NCI-H2107 treated with DMSO at 0.1 percent for 48 hours (cell line): ENCODE data around the gene ERN1.

ENCODE experiments used
- DNase-seq: peaks from one replicate; lab custom pipeline; 2025; ENCODE audit not compliant: unreplicated experiment; lab: John Stamatoyannopoulos, UW

ERN1 gene

DNA sequence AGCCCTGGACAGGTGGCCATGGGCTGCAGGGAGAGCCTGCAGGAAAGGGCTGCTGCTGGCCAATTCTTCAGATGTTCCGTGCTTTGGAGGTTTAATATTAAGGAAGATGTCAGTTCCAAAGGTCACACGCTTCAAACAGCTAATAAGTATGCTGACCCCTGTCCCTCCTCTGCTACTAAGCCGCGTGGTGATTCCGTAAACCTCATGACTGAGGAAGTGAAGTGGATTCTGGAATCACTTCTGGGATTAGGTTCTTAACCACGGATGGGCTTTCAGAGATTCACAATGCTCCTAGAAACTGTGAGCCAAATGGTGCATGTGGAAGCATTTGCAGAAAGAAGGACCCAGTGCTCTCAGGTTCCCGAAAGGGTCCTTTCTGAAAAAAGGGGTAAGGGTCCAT, 28.5 kb upstream of the ERN1 start:
- no peak for DNase-seq

- no peak for DNase-seq
These were observed 27.8 kb upstream of the ERN1 start for GRCh38 chr17:64157669-64158180.

GRCh38 chr17:64156670-64157069, 26.7 kb upstream of the ERN1 start:
- DNase-seq = no peak

- DNase-seq = no peak
These were observed 26.0 kb upstream of the ERN1 start for GRCh38 chr17:64155751-64156544.

DNA sequence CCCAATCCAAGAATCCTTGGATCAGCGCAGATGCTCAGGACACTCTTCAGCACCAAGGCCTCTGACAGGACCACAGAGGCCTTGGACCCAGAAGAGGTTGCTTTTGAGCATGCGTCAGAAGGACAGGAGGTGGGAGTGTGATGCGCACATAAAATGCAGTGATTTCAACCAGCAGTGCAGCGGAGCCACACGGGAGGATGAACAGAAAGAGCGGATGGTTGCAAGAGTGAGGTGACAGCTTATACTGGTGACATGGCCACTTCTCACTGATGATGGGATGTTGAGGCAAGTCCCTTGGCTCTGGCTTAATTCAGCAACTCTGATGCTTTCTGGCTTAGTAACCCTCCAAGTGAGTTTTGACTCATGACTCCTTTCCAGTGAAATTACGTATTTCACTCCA, 25.2 kb upstream of the ERN1 start:
- no peak for DNase-seq

GRCh38 chr17:64154717-64155116, 24.8 kb upstream of the ERN1 start:
- DNase-seq = no peak

DNA sequence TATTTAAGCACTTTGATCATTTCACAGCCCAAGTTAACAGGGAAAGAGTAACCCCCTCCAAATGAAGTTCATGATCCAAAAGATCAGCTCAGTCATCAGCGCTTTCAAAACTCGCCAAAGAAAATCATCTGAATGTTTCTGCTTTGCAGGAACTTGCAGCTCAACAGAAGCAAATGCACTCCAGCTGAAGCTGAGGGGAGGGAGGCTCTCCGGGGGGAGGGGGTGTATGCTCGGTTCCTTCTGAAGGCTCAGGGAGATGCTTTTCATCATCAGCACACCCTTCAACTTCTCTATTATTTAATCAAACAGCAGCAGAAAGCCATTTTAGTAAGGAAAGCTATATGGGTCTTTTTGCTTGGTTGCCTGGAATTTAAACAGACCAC, 24.4 kb upstream of the ERN1 start:
- DNase-seq = no peak

- no peak for DNase-seq
These were observed 23.8 kb upstream of the ERN1 start for GRCh38 chr17:64153565-64154312.

GRCh38 chr17:64152428-64153125, 22.6 kb upstream of the ERN1 start:
- no peak for DNase-seq

DNA sequence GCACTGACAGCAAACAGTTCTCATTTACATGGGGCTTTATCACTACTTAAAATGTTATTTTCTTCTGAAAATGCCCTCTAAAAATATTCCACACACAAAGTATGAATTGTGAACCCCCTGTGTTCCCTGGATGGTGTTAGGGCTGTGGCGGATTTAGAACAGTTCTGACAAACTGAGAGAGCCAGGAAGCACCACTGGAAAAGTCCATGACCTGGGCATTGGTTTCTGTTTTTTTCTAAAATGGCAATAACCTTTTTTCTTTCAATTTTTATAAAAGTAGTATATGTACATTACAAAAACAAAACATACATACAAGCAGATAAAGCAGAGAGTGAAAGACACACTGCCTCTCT, 21.0 kb upstream of the ERN1 start:
- DNase-seq = no peak

- no peak for DNase-seq
These were observed 20.5 kb upstream of the ERN1 start for GRCh38 chr17:64150237-64151015.

DNA sequence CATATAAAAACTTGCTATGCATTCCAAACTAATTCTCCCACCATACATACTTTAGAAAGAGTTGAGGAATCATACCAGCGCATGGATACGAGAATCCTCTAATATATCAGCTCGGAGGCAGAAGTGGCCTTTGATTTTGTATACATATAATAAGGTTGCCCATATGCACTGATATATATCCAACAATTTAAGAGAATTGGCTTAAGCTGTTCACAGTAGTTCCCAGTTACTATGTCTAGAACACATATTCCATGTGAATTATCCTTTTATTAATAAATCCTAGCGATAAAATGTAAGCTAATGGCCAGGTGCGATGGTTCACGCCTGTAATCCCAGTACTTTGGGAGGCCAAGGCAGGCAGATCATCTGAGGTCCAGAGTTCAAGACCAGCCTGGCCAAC, 19.3 kb upstream of the ERN1 start:
- no peak for DNase-seq

DNA sequence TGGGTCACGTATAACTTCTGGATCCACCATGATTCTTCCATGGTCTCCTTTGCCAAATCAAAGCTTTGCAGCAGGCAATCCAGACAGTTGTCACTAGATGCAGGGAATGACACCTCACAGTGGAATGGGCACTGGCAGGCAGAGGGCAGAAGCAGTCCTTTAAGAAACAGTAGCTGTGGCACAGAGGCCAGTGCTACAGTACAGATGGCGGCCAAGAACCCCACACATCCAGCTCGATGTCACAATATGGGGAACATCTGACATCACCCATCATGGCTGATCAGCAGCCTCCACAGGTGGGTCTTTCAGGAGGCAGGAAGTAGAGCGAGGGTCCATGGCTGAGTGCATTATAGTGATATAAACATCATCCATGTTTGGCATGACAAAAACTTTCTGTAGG, 18.8 kb upstream of the ERN1 start:
- peak; percentile 23 for DNase-seq

DNA sequence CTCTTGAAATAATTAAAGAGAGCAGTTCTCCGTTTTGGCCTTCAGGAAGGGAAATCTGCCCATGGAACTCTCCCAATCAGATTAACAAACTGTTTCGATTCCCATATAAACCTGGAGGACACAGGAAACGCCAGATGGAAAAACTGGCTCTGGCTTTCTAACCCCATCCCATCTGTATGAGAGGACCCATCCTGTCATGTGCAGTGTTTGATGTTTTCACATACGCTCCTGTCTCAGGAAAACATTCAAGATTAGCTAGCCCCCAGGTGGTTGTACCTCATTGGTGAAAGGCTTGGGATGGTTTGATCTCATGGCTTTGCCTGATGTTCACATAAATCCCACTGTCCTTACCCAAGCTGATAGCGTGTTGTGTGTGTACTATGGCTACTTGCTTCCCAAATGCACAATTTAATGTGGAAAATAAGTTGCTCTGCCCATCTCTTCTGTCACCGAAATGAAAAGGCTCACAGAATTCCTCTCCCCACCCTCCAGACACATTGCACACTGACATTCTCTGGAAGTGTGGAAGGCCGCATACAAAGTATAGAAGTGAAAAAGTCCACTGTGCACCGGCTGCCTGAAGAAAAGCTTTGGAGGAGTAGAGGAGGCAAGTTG, 18.2 kb upstream of the ERN1 start:
- no peak for DNase-seq

GRCh38 chr17:64147110-64148016, 17.4 kb upstream of the ERN1 start:
- DNase-seq = no peak

- no peak for DNase-seq
These were observed 16.6 kb upstream of the ERN1 start for GRCh38 chr17:64146418-64147109.

DNA sequence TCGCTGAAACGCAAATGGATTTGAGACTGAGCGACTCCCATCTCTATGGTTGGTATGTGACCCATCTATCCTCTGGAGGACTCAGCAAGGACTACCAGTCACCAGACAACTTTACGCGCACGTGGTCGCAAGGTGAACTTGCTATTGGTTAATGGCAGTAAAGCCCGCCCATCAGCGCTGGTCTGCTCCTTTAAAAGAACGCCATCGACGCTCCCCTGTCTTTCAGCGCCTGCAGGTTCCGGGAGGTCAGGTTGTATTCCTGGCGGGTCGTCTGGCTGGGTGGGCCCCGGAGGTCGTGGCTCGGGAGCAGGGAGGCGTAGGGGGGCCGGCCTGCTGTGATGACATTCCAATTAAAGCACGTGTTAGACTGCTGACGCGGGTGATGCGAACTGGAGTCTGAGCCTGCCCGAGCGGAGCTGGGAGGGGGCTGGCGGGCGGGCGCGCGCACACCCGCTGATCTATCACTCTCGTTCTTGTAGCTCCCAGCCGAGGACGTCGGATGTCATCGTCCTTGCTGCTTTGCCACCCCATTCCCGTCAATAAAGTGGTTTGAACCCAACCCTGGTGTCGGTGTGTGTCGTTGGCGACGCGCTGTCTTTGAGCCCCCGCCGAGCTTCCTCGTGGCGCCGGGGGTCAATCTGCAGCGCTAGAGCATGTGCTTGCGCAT, 15.9 kb upstream of the ERN1 start:
- DNase-seq = peak; percentile 96

DNA sequence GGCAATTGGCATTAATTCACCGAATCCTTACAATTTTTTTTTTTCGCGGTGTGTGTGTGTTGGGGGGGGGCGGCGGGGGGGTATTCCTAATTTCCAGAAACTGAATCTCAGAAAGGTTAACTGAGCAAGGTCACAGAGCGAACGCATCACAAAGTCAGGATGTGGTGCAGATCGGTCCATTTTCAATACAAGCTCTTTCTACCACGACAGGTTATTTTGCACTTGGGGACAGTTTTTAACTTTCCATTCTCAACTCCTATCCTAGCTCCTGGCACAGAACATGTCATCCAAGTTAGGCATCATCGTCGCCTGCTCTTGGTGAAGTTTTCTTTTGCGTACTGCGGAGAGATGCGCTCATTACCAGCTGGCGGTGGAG, 15.4 kb upstream of the ERN1 start:
- no peak for DNase-seq

- DNase-seq = no peak
These were observed 9.6 kb upstream of the ERN1 start for GRCh38 chr17:64139542-64139941.
